Right lobe of liver (tissue), 4 donors: ENCODE data around the gene LRRN2.
A peak's percentile ranks its signal among the peaks of the same experiment; 100 is the strongest.

Experiments used
- CTCF ChIP-seq, 4 donors: fragments of 200-600 bp in 3 of 4; fragments of 450-650 bp in 1 of 4; IDR thresholded peaks; one replicate each; pipeline versions ENCODE4 v1.5.1 to v1.8.0; 2016 to 2022; ENCODE audit warnings: antibody characterized with exemption in 4 of 4, mild to moderate bottlenecking in 2 of 4
- POLR2A ChIP-seq: fragments of 450-650 bp; IDR thresholded peaks from one replicate; pipeline ENCODE4 v1.6.1; 2017; ENCODE audit warnings: antibody characterized with exemption, mild to moderate bottlenecking
- donor health status: DM: no; HTN: no; CAD: no.
- donor health status: DM: no; HTN: no; CAD: no.
- donor health status: DM: no; HTN: yes; CAD: no.

- TF ChIP-seq CTCF (IDR thresholded peaks at IDR 0.05) = peak in 1 of 4 donors; percentile 7
- no peak for TF ChIP-seq POLR2A
Observed at GRCh38 chr1:204600968-204601367, 84.6 kb downstream of the LRRN2 start.
